GM18861 (cell line): Measurements from ENCODE around the gene DDN.
A peak's percentile ranks its signal among the peaks of the same experiment; 100 is the strongest.

Experiments
- ATAC-seq: cut with Tn5 transposase; IDR thresholded peaks from one replicate; pipeline ENCODE4 v1.9.1; 2021; ENCODE audit not compliant: unreplicated experiment

Gene DDN

GRCh38 chr12:49015196-49015595 is 16.0 kb upstream of the DDN start:
- ATAC-seq = no peak

GRCh38 chr12:49014547-49014946 is 15.4 kb upstream of the DDN start:
- ATAC-seq = no peak

- ATAC-seq = no peak
Observed at GRCh38 chr12:49013428-49013827, 14.3 kb upstream of the DDN start.

DNA sequence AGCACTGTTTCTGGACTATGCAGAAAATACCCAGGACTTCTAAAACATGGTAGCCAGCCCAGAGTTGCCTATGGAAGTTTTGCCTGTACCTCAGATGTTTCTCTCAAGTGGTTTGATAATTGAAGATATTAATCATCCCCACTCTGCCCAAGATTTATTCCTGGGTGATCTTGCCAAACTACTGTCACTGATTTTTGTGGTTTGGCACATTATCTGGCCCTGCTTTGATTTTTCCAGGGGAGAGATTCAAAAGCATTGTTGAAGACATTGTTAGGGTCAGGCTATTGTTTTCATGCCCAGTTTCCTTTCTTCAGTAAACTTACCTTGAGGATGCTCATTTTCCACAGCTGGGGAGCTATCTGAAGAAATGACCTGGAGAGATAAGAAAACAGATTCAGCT is 13.6 kb upstream of the DDN start:
- no peak for ATAC-seq

DNA sequence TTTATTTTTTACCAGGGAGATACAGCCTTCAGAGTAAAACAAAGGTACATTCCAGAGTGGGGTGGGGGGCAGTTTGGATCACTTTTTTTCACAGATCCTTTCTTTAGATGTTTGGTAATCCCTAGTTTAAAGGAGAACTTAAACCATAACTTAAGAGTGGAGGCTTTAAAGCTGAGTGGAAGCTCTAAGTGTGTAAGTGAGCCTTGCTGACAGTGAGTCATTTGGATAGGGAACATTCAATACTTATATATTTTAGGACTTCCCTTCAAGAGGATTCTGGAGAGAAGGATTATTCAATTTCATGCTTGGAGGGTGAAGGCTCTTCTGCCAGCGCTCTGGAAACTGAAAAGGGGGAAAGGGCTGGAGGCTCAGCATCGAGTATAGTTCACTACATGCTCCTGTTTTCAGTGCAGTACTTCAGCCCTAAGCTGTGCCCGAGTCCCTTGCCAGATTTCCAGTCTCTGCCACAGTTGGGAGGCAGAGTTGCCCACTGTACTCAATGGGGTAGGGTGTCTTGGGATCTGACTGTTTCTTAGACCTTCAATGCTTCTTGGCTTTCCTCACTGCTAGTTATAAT is 11.0 kb upstream of the DDN start:
- no peak for ATAC-seq

DNA sequence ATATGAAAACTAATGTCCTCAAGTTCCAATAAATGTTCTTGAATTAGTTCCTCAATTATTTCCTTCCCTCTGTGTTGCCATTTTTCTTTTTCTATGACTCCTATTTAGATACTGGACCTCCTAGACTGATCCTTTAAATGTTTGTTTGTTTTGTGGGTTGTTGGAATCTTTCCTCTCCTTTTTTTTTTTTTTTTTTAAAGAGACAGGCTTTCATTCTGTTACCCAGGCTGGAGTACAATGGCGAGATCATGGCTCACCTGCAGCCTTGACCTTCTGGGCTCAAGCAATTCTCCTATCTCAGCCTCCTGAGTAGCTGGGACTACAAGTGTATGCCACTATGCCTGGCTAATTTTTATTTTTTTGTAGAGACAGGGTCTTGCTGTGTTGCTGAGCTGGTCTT is 9.8 kb upstream of the DDN start:
- no peak for ATAC-seq

- ATAC-seq = no peak
Observed at GRCh38 chr12:49000346-49000745, 1.2 kb upstream of the DDN start.

DNA sequence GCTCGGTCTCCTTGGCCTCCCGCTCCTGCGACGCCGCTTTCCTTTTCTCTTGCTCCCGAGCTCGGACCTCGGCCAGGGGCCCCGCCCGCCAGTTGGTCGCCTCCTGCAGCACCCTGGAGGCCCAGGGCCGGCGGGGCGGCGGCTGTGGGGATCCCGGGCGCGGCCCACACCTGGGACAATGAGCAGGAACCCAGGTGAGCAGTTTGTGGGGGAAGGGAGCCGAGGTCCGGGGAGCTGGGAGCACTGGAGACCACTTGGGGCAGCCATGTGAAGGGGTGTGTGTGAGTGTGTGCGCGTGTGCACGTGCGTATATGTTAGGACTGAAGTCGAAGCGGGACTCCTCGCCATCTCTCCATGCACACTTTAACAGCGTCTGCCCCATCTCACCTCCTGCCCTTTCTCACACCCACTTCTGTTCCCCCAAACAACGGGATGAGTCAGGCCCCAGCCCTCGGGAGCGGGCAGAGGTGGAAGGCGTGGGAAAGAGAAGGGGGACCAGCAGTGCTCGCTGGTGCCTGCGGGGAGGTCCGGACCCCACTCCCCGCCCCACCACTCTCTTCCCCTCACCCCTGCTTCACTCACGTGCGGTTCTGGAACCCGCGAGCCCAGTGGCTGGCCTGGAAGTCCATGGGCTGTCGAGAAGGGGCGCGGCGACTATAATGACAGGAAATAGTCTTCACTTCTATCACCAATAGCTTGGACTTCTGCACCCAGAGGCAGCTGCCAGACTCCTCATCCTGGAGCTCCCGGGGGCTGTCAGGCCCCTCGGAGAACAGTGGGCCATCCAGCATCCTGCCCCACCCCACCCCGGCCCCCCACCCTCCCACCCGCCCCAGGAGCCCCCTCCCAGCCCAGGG is 450 bp downstream of the DDN start:
- ATAC-seq = no peak

GRCh38 chr12:48997719-48998496 is 1.3 kb downstream of the DDN start:
- no peak for ATAC-seq

DNA sequence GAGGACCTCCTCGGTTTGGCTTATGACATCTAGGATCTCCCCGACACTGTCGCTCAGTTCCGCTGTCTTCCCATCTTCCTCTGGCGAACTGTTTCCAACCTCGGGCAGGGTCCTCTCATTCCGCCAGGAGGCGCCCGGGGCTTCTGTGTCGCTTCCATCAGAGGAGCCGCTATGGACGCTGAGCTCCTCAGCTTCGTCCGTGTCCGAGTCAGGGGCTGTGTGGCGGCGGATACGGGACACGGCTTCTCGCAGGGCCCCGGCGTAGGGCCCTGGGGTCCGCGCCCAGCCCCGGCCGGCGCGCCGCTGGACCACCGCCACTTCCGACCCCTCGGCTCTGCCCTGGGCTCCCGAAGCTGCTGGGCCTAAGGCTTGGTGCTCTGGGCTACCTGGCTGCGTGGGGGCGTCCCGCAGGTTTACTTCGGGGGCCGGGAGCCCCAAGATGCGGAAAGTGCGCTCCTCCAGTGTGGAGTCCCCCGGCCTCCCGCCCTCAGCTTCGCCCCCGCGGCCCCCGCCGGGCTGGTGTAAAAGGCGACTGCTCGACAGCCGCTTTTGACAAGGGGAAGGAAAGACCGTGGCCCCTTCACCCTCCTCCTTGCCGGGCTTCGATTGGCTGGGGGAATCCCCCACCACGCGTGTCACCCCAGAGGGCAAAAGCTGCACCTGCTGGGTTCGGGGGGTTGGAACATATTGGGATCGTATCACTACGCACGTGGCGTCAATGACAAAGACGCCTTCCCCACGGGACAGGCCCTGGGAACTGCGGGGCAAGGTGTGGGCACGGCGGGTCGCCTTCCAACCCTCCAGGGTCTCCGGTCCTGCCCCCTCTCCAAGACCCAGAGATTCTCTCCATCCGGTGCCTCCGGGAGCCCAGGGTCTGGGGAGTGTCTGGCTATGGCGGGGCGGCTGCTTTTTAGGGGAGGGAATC is 2.1 kb downstream of the DDN start:
- no peak for ATAC-seq

DNA sequence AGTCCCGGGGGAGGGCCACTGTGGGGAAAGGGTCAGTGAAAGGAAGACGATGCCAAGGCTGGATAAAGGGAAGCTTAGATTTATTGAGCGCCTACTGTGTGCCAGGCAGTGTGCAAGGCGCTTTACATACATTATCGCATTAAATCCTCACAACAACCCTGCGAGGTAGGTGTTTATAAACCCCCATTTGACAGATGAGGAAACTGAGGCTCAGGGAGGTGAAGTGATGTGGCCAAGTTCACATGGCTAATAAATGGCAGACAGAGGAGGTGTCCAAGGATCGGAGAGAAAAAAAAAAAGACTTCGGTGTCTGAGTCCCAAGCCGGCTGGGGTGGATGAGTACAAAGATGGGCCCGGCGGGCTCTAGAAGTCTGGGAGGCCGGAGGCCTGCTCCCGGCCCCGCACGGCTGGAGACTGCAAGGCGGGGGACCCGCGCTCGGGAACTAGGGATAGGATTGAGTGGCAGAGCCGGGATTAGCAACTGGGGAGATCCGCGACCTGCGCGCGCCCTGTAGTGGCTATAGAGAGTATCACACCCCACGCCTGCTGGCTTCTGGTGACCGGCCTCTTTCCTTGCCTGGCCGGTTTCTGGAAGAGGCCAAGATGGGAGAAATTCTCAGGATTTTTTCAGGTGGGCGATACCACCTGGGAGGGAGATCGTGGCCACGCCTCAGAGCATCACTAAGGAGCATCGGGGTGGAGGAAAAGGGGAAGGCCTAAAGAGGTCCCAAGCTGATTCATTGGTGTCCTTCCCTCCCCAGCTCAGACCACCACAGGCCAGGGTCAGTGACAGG is 3.9 kb downstream of the DDN start:
- ATAC-seq = no peak

DNA sequence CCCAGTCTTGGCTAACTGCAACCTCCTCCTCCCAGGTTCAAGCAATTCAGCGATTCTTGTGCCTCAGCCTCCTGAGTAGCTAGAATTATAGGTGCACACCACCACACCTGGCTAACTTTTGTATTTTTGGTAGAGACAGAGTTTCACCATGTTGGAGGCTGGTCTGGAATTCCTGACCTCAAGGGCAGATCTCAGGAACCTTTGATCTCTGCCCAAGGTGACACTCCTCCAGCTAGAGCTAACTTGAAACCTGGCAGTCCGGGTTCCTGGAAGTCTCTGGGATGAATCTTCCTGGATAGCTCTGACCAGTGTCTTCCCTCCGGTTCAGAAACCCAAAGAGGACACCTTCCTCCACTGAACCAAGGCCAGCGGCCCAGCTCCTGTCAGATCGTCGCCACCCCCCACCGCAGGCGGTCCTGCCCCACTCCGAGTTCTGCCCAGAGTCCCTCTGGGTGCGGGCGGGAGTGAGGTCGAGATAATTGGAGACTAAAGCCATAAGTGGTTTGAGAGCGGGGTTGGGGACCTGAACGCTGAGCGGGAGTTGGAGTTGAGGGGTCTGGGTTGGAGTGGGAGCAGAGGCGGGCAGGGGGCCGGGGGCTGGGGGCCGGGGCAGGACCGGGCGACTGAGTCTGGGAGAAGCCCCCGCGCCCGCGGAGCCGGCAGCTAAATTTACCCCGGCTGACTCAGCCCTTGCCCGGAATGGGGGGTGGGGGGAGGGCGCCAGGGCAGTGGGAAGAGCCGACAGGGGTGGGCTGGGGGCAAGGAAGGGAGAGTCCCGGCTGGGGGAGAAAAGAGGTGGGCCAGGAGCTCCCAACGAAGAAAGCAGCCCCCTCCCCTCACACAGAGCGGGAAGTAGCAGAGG is 4.7 kb downstream of the DDN start:
- ATAC-seq = no peak

DNA sequence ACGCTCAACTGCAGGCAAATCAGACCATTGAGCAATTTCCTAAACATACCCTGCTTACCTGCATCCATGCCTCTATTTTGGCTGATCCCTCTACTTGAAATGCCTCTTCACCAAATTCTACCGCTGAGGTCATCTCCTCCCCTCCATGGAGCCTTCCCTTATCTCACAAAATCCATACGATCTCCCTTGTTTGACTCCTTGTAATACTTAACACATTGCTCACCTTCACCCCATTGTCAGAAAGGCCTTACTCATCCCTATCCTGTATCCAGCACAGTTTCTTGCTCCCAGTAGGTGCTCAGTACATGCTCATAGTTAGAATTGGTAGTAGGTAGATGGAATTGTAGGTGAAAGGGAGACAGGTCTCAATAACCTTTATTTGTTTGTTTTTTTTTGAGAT is 5.4 kb downstream of the DDN start:
- no peak for ATAC-seq

GRCh38 chr12:48991247-48992050 is 7.7 kb downstream of the DDN start:
- no peak for ATAC-seq

DNA sequence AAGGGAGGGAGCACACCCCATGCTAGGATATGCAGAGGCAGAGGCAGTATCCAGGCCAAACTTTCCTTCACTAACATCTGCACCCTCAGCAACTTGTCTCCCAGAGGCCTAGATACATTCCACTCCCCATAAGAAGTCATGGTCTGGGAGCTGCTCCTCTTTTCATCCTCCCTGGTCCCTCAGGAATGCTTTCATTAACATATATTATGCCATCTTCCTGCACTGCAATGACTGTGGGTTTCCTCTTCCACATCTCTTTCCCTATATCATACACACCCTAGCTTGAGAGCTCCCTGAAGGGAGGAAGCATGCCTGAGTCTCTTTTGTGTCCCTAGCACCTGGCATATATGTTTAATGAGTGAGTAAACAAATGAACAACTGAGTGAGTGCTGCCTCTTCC is 8.6 kb downstream of the DDN start:
- no peak for ATAC-seq

- ATAC-seq = peak; percentile 43
Observed at GRCh38 chr12:48988030-48988649, 11.0 kb downstream of the DDN start.

GRCh38 chr12:48986720-48987291 is 12.4 kb downstream of the DDN start:
- ATAC-seq = no peak

GRCh38 chr12:48985901-48986300 is 13.3 kb downstream of the DDN start:
- no peak for ATAC-seq
